Stimulated activated CD4-positive, alpha-beta T cell treated with anti-CD3 and anti-CD28 coated beads, TNF-alpha, amount 100 ng/mL, for 1 hour (primary cell): ENCODE measurements around the gene SLC2A1.
"Not testable (repeated sequence)": the region's sequence is repeated elsewhere in the genome, so short reads cannot be mapped to it uniquely, and the experiment has no call there.

Source experiments
- DNase-seq, 3 donors: peaks; one replicate each; pipeline ENCODE4 v3.0.0-alpha.2; 2020; ENCODE audit warnings: low read depth in 3 of 3, low spot score in 1 of 3

SLC2A1 gene

DNA sequence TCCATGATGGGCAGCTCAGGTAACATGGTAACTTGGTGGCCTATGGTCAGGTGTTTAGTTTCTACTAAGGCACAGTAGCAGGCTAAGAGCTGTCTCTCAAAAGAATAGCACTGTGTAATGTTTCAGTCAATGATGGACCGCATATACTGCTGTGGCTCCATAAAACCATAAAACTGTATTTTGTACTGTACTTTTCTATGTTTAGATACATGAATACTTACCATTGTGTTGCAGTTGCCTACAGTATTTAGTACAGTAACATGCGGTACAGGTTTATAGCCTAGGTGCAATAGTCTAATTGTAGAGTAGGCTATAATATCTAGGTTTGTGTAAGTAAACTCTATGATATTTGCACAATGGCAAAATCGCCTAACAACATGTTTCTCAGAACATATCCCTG, 50.6 kb downstream of the SLC2A1 start:
- DNase-seq, result no peak

DNA sequence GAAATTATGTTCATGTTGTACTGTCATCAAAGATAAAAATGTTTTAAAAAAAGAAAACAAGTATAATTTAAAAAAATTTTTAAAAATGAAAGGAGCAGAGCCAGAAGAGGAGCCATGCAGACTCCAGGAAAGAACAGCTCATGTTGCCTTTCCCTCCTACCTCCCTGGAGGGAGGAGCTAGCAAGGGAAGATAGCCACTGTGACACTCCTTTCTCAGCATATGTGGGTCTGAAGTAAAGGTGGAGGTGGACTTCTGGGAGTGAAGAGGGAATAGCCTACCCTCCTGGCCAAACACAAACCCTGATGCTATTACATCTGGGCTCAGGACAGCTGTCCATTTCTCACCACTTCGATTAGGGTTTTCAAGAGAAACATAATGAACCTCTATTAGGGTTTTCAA, 54.2 kb downstream of the SLC2A1 start:
- no peak for DNase-seq

DNA sequence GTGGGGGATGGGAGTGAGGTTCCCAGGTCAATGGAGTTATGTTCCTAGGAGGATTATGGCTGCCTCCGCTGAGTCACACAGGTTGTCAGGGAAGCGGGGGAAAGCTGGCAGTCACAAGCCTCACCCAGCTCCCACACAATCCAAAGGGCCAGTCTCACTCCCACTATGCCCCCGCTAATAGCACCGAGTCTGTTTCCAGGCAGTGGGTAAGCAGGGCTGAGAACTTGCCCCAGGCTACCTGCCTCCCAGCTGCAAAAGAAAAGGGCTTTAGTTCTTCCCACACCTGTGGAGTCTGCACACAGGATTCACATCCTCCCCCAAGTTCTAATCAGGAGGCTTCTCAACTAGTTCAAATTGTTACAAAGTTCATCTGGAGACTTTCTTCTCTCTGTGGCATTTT, 58.7 kb downstream of the SLC2A1 start:
- not testable (repeated sequence) for DNase-seq

DNA sequence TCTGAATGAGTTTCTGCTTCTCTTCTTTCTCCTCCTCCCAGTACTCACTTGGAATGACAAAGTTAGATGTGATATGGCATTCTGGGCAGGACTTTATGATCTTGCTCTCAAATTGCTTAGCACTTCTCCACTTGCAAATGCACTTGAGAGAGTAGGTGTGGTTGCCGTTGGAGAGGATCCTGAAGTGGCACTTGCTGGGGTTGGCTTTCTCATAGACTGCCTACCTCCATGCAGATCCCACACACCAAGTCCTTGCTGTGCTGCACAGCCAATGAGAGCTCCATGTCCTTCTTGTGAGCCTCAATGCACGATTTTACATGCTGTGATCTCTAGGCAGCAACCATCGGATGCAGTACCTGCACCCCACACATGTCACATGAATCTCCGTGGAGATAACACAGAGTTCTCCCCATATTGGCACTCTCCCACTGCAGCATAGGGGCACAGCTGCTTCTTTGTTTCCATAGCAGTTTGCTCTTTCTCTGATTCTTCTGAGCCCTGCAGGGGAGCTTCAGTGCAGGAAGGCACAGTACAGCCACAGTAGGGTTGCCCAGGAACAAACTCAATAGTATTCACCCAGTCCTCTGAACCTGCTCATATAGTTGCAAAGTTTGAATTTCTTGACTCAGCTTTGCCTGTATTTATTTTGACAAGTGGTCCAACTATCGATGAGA, 67.1 kb downstream of the SLC2A1 start:
- DNase-seq, result no peak

DNA sequence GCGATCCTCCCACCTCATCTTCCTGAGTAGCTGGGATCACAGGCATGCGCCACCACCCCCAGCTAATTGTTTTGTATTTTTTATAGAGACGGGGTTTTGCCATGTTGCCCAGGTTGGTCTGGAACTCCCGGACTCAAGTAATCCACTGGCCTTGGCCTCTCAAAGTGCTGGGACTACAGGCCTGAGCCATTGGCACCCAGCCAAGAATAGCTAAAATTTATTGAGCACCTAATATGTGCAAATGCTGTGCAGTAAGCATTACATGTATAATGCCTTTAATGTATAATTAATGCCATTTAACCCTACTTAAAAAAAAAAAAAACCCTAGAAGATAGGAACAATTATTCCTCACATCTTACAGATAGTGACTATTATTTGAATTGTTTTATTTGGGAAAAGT, 69.4 kb downstream of the SLC2A1 start:
- DNase-seq, result no peak

DNA sequence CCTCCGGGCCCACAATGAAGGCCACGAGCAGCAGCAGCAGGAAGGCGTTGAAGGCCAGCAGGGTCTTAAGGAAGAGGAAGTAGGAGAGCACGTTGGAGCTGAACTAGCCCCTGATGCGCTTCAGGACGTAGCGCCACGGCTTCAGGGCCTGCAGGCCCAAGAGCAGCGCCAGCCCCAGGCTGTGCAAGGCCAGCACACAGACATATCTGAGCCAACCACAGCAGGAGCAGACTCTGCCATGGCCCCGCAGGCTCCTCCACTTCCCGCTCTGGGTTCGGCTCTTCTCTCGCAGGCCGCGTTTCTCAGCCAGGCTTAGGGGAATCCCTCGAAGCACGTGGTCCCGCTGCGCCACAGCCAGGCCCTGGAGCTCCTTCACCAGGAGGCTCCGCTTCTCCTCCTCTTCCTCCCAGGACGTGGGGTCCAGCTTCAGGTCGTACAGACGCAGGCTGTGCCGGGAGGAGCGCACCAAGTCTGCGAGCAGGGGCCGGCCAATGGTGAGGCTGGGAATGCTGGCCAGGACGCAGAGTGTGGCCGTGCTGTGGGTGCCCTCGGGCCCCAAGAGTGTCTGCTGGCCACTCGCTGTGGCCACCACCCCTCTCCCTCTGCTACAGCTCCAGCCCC, 70.5 kb downstream of the SLC2A1 start:
- DNase-seq, result no peak

DNA sequence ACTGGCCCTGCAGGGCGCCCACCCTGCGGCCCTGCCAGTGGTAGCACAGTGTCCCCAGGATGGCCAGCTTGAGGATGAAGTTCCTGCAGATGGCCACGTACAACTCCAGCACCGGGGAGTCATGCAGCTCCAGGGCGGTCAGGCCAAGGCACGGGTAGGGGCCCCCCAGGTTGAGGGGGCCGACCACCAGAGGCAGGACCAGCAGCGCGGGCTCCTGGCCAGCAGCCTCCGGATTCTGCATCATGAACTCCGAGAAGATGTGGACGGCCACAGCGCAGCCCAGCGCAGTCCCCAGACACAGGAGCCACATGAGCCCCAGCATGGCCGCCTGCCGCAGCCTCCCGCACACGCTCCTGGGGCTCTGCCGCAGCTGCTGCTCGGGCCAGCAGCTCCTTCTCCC, 71.3 kb downstream of the SLC2A1 start:
- no peak for DNase-seq

DNA sequence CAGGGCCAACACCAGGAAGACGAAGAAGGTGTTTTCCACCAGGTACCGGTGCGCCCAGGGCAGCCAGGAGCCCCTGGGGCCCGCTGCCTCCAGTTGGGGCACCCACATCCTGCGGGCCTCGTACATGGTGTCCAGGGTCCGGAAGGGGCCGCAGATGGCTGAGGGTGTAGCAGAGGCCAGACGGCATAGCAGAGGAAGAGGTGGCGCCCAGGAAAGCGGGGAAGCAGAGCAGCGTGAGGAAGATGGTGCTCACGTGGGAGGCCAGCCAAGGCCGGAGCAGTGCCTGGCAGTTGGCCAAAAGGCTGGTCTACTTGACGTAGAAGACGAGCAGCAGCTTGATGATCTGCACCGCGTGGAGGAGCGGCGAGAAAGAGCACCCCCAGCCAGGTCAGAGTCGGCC, 71.9 kb downstream of the SLC2A1 start:
- DNase-seq, result no peak

DNA sequence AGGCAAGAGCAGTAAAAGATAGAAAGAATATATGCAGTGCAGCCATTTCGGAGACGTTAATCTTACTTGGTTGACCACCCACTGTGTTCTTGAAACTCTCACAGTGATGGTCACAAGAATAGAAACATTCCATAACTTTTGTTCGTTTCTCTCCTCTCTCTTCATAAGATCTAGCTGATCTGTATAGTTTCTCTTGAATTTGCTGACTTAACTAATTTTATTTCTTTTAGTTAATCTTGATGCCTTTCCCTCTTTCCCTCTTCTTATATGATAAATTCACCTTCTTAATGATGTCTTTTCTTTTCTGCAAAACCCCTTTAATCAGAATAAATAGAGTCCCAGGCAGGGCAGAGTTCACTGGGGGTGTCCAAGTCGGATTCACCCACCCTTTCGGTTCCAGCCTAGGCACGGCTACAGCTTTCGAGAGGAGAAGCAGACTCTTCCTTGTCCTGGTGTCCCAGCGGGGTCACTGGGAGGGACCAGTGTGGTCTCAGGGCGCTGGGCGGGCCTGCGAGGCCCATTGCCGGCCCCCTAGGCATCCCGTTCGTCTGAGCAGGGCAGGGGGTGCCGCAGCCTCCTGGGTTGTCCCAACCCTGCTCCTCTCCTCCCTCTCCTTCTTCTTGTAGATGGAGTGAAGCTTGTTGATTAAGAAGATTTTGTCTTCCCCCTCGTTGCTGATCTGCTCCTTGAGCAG, 72.5 kb downstream of the SLC2A1 start:
- no peak for DNase-seq

DNA sequence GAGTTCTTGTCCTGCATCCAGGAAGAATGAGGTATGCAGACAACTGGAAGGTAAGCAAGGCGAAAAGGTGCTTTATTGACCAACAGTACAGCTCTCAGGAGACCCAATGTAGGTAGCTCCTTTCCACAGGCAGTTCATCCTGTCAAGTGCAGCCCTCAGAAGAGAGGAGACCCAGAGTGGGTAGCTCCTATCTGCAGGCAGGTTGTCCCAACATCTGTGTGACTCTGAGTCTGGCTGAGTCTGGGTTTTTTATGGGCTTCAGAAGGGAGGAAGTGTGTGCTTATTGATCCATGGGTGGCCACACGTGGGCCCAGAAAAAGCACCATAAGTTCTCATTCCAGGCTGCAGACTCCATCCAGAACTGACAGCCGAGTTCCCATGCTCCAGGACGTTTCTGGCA, 78.3 kb downstream of the SLC2A1 start:
- DNase-seq, result no peak

DNA sequence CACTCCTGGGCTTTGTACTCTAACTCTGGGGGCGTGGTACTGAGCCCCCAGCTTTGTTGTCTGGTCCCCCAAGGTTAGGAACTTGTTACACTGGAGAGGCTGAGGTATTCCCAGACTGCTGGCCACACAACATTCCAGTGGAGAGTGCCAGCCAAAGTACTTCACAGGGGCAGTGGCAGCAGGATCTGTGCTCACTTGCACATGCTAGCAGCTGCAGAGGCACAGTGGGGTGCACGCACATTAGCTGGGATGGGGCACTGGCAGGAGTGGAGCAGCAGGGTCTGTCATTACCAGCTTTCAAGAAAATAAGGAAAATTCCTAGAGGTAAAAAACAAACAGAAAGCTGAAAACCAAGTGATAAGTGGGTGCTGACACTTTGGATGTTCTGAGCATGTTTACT, 81.3 kb downstream of the SLC2A1 start:
- DNase-seq, result no peak

DNA sequence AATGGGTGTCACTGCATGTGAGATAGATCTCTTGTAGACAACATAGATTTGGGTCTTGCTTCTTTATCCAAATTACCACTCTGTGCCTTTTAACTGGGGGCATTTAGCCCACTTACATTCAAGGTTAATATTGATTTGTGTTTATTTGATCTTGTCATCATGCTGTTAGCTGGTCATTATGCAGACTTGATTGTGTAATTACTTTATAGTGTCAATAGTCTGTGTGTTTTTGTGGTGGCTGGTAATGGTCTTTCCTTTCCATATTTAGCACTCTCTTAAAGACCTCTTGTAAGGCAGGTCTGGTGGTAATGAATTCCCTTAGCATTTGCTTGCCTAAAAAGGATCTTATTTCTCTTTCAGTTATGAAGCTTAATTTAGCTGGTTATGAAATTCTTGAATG, 82.7 kb downstream of the SLC2A1 start:
- no peak for DNase-seq
